IPS-18a (cell line): ENCODE measurements around the gene INTU.

ENCODE experiments used
- H3K27ac ChIP-seq: one replicate; pipeline ENCODE4 v1.5.1; 2013; ENCODE audit warnings: low read length
- H3K27me3 ChIP-seq: one replicate; pipeline ENCODE4 v1.6.1; 2013; ENCODE audit warnings: mild to moderate bottlenecking, low read length; ENCODE audit not compliant: control insufficient read depth, insufficient read depth
- H3K36me3 ChIP-seq: one replicate; pipeline ENCODE4 v1.6.1; 2013; ENCODE audit warnings: low read depth, low read length; ENCODE audit not compliant: control insufficient read depth
- H3K4me1 ChIP-seq: one replicate; pipeline ENCODE4 v1.6.1; 2013; ENCODE audit warnings: low read depth, low read length; ENCODE audit not compliant: control insufficient read depth
- H3K4me3 ChIP-seq: one replicate; pipeline ENCODE4 v1.5.1; 2013; ENCODE audit warnings: low read length
- H3K9ac ChIP-seq: one replicate; pipeline ENCODE4 v1.6.1; 2013; ENCODE audit warnings: mild to moderate bottlenecking, low read length, moderate library complexity
- H3K9me3 ChIP-seq: one replicate; pipeline ENCODE4 v1.6.1; 2013; ENCODE audit warnings: low read depth, low read length; ENCODE audit not compliant: control insufficient read depth

Gene INTU

GRCh38 chr4:127759228-127759820 lies 126.6 kb downstream of the INTU start:
- no peaks in the 10 kb centered on the region for H3K9me3 ChIP-seq
- H3K9ac ChIP-seq = no peak overlapping the region
- no peak overlapping the region for H3K4me3 ChIP-seq
- no peak overlapping the region for H3K27ac ChIP-seq
- H3K36me3 ChIP-seq = no peaks in the 10 kb centered on the region
- no peaks in the 10 kb centered on the region for H3K27me3 ChIP-seq
- no peaks in the 10 kb centered on the region for H3K4me1 ChIP-seq

DNA sequence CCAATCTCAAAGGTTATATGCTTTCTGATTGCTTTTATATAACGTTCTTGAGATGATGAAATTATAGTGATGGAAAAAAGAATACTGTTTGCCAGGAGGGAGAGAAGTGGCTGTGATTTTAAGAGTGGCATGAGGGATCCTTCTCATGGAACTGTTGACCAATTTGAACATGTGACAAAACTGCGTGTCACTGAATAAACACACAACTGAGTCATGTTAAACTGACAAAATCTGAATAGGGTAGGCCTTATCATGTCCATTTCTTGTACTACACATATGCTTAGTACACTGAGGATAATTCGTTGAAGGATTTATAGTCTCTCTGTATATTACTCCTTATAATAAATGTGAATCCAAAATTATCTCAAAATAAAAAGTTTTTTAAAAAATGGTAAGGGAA lies 127.1 kb downstream of the INTU start:
- Histone ChIP-seq H3K27me3 (no peaks in the 10 kb centered on the region), H3K4me1 (no peaks in the 10 kb centered on the region), H3K9ac (no peak overlapping the region), H3K36me3 (no peaks in the 10 kb centered on the region), H3K9me3 (no peaks in the 10 kb centered on the region), H3K27ac (no peak overlapping the region), H3K4me3 (no peak overlapping the region)

DNA sequence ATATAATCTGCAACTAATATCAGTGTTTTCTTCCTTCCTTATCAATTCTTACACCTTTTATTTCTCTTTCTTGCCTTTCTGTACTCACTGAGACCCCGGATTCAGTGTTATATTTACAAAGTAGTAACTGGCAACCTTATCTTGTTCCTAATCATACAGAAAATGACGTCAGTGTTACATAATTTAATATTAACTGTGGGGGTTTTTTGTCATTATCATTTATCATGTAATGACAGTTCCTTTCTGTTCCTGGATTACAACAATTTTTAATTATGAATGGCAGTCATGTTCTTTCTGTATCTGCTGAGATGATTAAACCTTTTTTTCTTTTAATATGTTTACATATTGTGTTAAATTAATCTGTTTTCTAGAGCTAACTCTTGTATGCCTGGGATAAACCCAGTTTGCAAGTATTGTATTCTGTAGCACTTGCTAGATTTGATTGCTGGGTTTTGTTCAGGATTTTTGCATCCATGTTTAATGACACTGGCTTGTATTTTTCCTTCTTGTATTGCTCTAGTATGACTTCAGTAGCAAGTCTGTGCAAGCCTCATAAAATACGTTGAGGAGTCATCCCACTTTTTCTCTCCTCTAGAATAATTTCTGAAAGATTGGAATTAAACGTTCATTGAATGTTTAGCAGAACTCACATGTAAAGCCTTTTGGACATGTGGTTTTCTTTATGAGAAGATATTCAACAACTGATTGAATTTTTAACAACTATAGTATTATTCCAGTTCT lies 138.9 kb downstream of the INTU start:
- Histone ChIP-seq H3K9me3 (no peaks in the 10 kb centered on the region), H3K36me3 (no peaks in the 10 kb centered on the region), H3K9ac (no peak overlapping the region), H3K4me1 (no peaks in the 10 kb centered on the region), H3K27me3 (no peaks in the 10 kb centered on the region), H3K4me3 (no peak overlapping the region), H3K27ac (no peak overlapping the region)

DNA sequence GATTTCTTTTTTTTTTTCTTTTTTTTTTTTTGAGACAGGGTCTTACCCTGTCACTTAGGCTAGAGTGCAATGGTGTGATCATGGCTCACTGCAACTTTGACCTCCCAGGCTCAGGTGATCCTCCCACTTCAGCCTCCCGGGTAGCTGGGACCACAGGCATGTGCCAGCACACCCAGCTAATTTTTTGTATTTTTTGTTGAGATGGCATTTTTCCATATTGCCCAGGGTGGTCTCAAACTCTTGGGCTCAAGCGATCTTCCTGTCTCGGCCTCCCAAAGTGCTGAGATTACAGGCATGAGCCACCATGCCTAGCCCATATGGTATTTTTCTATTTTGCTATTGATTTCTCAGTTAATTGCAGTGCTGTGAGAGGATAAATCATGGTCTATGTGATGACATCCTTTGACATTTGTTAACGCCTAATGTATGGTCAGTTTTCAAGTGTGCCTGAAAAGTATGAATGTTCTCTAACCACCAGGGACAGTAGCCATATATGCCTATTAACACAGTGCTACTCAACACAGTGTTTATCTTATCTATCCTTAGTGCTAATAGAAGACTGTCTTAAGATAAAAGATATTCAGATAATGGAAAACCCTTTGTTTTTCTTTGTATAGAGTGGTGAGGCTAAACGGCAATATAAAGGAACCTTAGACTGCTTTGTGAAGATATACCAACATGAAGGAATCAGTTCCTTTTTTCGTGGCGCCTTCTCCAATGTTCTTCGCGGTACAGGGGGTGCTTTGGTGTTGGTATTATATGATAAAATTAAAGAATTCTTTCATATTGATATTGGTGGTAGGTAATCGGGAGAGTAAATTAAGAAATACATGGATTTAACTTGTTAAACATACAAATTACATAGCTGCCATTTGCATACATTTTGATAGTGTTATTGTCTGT lies 140.3 kb downstream of the INTU start:
- H3K9me3 ChIP-seq = no peaks in the 10 kb centered on the region
- no peak overlapping the region for H3K9ac ChIP-seq
- no peaks in the 10 kb centered on the region for H3K36me3 ChIP-seq
- H3K4me3 ChIP-seq = no peak overlapping the region
- H3K4me1 ChIP-seq = no peaks in the 10 kb centered on the region
- H3K27ac ChIP-seq = no peak overlapping the region
- H3K27me3 ChIP-seq = no peaks in the 10 kb centered on the region

DNA sequence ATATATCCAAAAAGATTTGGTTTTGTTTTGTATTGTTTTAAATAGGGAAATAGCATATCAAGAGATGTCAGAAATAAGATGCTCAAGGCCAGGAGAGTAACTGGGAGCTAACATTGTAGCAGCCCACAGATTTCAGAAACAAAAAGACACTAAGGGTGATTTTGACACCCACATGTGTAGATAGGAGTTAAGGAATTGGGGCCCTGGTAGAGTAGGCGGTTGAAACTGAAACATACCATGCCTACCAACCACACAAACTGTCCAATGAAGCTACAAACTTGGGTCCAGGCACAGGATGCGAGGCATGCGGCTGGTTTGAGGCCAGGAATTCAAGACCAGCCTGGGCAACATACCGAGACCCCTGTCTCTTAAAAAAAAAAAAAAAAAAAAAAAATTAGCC lies 143.1 kb downstream of the INTU start:
- peaks cover 10% of the 10 kb centered on the region for H3K27me3 ChIP-seq
- H3K9me3 ChIP-seq = no peaks in the 10 kb centered on the region
- no peak overlapping the region for H3K4me3 ChIP-seq
- H3K4me1 ChIP-seq = no peaks in the 10 kb centered on the region
- no peak overlapping the region for H3K27ac ChIP-seq
- H3K9ac ChIP-seq = no peak overlapping the region
- no peaks in the 10 kb centered on the region for H3K36me3 ChIP-seq
